OCI-LY3 (cell line): ENCODE results near the gene MOCS2.

Experiments used
- CTCF ChIP-seq: fragments of 200-600, 300-600 bp; sonication (generic); IDR thresholded peaks from 2 replicates; pipeline ENCODE4 v1.5.1; 2014; ENCODE audit warnings: antibody characterized with exemption, low read length, low read depth
- EZH2phosphoT487 ChIP-seq: fragments of 200-600 bp; shearing (Covaris generic); IDR thresholded peaks from 2 replicates; pipeline ENCODE4 v1.6.1; 2018; ENCODE audit warnings: antibody characterized with exemption, mixed run types, low read depth

- TF ChIP-seq CTCF (no peak), EZH2phosphoT487 (no peak)
Observed at GRCh38 chr5:53110156-53110555, 599 bp upstream of the MOCS2 start.
